Stimulated activated CD4-positive, alpha-beta T cell treated with anti-CD3 and anti-CD28 coated beads, Interleukin-1b, Interleukin-23, amount 100 ng/mL, for 1 hour (primary cell): ENCODE results near the gene PHF11.
"Not testable (repeated sequence)": the region's sequence is repeated elsewhere in the genome, so short reads cannot be mapped to it uniquely, and the experiment has no call there.

Source experiments
- DNase-seq, 2 donors: peaks; one replicate each; pipeline ENCODE4 v3.0.0-alpha.2; 2020; ENCODE audit warnings: low read depth in 2 of 2

Gene PHF11

DNA sequence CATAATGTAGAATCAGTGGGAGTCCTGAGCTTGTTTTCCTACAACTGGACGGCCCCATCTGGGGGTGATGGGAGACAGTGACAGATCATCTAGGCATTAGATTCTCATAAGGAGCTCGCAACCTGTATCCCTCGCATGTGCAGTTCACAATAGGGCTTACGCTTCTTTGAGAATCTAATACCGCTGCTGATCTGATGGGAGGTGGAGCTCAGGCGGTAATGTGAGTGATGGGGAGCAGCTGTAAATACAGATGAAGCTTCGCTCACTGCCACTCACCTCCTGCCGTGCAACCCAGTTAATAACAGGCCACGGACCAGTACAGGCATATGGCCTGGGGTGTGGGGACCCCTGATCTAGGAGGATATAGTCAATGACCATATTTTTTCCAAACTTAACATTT, 50.8 kb downstream of the PHF11 start:
- DNase-seq, result no peak

- DNase-seq, result no peak
Observed at GRCh38 chr13:49549289-49549688, 53.5 kb downstream of the PHF11 start.

- DNase-seq, result no peak
Observed at GRCh38 chr13:49550942-49551644, 55.3 kb downstream of the PHF11 start.

DNA sequence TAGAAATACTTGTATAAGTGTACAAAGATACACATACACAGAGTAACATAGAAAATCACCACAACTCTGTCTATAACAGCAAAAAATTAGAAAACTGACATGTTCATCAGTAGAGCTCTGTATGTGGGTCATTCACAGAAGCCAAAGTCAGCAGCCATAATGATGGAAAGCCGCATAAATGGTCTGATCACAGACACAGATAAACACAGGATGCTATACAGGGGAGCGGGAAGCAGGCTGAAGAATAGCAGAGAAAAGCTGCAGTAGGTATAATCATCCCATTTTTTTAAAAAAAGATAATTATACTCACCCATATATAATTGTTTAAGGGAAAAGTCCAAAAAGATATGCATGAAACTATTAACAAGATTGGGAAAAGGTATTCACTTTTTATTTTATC, 58.1 kb downstream of the PHF11 start:
- no peak for DNase-seq

DNA sequence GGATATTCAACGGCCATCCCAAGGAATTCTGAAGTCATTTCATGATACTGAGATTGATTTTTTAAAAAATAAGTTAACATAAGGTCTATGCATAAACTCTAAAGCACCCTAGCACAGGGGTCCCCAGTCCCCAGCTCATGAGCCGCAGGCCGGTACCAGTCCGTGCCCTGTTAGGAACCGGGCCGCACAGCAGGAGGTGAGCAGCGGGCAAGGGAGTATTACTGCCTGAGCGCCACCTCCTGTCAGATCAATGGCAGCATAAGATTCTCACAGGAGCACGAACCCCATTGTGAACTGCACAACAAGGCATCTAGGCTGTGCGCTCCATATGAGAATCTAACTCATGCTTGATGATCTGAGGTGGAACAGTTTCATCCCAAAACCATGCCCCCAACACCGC, 58.6 kb downstream of the PHF11 start:
- DNase-seq, result no peak

GRCh38 chr13:49559006-49559405, 63.3 kb downstream of the PHF11 start:
- no peak for DNase-seq

DNA sequence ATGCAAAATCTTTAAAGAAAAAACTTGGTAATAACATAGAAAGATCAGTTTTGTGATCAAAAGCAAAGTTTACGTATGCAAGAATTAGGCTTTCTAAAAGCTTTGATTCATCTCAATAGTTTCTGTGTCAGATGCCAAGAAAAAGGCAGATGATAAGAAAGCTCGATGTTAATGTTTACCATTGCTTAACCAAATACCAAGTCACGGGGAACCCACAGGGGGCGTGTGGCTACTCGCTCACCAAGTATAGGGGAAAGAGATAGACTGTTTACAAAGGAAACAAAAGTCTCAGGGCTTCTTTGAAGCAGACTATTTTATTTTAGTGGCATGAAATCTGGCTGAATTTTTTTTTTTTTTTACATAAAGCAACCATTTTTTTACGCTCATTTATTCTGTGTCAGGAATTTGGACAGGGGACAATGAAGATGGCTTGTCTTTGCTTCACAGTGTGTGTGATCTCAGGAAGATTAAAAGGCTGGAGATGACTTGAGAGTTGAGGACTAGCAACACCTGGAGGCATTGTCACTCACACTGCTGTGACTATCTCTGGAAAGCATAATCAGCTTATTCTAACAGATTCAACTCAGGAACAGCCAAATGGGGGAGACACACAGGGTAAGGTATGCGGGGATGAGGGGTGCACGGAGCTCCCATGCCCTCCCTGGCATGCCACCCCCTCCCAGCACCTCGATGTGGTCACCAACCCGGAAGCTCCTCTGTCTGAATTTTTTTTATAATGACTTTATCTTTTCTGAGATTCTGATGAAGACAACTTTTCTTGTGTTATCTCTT, 64.7 kb downstream of the PHF11 start:
- DNase-seq, result no peak

GRCh38 chr13:49561062-49561410, 65.3 kb downstream of the PHF11 start:
- DNase-seq, result no peak

DNA sequence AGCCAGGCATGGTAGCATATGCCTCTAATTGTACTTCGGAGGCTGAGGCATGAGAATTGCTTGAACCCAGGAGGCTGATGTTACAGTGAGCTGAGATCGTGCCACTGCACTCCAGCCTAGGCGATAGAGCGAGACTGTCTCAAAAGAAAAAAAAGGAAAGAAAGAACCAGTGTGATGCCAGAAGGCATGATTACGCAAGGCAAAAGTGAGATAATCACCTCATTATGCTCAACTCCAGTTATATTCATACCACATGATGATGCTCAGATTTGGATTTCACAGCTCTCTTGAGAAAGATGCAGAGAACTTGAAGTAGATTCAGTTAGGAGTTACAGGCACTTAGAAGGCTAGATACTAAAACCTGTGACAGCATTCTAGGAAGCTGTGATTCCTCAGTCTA, 67.8 kb downstream of the PHF11 start:
- no peak for DNase-seq

DNA sequence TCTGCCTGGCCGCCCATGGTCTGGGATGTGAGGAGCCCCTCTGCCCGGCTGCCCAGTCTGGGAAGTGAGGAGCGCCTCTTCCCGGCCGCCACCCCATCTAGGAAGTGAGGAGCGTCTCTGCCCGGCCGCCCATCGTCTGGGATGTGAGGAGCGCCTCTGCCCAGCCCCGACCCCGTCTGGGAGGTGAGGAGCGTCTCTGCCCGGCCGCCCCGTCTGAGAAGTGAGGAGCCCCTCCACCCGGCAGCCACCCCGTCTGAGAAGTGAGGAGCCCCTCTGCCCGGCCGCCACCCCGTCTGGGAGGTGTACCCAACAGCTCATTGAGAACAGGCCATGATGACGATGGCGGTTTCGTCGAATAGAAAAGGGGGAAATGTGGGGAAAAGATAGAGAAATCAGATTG, 69.7 kb downstream of the PHF11 start:
- not testable (repeated sequence) for DNase-seq

- no peak for DNase-seq
Observed at GRCh38 chr13:49566461-49566860, 70.7 kb downstream of the PHF11 start.

GRCh38 chr13:49567491-49567890, 71.7 kb downstream of the PHF11 start:
- DNase-seq, result no peak

DNA sequence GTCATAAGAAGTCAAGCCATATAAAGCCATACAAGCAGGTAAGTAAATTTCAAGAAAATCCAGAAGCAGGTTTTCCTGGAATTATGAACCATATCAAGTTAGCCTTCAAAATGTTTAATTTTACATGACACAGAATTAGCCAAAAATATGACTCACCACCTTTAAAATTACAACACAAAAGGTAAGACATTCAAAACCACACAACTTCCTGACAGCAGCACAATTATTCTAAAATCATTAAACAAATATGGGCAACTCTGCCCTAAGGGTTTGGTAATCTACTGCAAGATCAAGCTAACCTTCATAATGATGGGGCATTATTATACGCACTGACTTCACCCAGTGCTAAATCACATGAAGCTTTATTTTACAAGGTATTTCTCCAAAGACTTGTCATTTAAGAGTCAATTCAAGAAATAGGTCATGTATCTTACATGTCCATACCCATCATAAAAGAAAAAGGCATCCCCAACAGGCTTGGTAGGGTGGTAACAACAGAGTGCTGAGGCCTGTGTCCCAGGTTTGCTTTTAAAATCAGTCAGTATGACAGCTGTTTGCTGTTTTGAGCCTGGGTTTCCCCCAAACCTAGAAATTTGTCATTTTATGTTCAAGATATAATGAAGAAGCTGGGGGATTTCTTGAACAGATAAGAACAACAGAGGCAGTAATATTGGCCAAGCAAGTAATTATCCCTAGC, 74.4 kb downstream of the PHF11 start:
- DNase-seq, result no peak

GRCh38 chr13:49571299-49572240, 75.8 kb downstream of the PHF11 start:
- DNase-seq, result no peak
